G401.6 (cell line): ENCODE results near the gene HOXC12.

Experiments used
- FAIRE-seq: peaks from 2 replicates; lab custom pipeline; 2012; peaks lifted over from hg19 to GRCh38; lab: Jason Lieb, UNC

Gene HOXC12, protein sequence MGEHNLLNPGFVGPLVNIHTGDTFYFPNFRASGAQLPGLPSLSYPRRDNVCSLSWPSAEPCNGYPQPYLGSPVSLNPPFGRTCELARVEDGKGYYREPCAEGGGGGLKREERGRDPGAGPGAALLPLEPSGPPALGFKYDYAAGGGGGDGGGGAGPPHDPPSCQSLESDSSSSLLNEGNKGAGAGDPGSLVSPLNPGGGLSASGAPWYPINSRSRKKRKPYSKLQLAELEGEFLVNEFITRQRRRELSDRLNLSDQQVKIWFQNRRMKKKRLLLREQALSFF

DNA sequence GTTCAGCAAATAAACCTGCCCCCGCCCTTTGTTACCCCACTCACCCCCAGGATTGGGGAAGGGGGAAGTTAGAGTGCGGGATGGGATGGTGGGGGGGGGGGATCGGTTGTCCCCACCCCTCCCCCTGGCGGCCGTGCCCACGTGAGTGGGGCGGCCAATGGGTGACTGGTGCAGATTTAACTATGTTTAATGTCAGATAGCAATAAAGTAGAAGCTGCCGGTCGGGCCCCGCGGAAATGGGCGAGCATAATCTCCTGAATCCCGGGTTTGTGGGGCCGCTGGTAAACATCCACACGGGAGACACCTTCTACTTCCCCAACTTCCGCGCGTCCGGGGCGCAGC, at the start of gene HOXC12:
TSS of gene HOXC12 (plus strand) at position 210 of the 342 bp plus-strand sequence. CDS start at position 237, 27 bp downstream.
- FAIRE-seq, result no peak

DNA sequence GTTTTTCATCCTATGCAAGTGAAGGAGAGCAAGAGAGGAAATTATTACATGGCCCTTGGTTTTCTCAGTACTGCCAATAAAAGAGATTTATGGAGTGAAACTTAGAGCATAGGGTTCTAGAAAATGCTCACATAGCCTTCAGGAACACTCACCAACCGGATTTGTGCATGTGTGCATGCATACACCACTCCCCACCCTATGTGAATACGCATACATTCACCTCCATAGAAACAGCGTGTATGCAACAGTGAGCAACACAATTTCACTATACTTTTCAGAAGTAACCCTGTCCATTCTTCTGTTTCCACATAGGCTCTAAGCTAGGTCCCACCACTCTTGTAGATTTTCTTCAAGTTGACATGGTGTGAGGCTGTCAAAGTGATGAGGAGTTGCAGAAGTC, 47.6 kb upstream of the HOXC12 start:
- no peak for FAIRE-seq

DNA sequence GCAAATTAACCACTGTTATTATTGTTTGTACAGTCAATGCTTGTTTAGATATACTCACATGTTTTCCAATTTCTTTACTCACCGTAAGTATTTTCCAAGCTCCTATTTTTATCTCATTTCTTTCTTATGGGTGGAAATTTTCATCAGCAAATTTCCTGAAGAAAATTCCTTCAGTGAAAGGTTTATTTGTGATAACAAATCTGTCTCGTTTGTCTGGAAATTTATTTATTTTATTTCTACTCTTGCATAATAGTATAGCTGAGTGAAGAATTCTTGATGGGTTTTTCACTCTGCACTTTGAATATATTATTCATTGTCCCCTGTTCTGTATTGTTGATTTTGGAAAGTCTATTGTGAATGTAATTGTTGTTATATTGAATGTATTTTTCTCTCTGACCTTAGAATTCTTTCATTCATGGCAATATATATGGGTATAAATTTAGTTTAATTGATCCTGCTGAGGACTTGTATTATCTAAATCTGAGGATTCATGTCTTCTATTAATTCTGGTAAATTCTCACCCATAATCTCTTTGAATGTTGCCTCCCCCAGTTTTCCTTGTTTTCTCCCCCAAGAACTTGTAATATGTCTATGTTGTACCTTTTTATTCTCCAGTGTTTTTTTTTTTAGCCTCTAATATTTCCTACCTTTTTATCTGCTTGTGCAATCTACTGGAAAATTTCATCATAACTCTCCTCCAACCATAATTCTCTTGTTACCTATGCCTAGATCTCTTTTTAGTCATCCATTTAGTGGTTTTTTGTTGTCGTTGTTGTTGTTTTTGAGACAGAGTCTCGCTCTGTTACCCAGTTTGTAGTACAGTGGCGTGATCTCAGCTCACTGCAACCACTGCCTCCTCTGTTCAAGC, 37.7 kb upstream of the HOXC12 start:
- no peak for FAIRE-seq

DNA sequence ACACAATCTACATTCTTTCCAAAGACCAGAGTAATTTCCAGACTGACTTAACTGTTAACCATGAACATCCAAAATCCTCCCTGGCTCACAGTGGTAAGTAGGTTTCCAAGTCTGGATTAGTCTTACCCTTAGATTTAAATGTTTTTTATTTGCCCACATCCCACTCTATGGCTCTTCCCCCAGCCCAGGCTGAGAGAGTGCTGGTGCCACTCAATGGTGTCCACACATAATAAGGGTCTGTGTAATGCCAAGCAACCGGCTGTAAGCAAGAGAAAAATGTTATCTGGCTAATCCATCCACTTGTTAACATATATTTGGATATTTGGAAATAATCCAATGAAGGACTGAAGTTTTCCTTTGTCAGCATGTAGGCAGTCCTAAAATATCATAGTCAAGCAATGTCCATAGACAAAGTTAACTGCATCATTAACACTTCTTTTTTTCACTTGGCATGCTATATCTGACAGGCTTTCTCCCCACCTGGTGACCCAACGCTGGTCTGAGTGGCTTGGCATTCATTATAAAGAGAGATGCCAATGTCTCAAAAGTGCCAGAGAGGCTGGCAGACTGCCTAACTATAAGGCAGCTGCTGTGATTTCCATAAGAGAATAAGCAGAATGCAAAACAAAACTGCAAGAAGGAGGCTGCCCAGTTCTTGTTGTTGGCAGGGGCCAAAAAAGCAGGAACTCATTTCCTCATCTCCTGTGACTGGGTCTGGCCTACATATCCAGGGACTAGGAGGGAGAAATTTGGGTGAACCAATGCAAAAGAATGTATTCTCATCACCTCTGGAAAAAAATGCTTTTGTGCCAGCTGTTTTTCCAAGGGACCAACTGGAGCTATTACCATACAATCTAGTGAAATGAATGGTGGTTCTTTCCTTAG, 29.9 kb upstream of the HOXC12 start:
- no peak for FAIRE-seq

- FAIRE-seq, result no peak
Observed at GRCh38 chr12:53927220-53928029, 27.3 kb upstream of the HOXC12 start.

GRCh38 chr12:53928054-53928835, 26.5 kb upstream of the HOXC12 start:
- no peak for FAIRE-seq

DNA sequence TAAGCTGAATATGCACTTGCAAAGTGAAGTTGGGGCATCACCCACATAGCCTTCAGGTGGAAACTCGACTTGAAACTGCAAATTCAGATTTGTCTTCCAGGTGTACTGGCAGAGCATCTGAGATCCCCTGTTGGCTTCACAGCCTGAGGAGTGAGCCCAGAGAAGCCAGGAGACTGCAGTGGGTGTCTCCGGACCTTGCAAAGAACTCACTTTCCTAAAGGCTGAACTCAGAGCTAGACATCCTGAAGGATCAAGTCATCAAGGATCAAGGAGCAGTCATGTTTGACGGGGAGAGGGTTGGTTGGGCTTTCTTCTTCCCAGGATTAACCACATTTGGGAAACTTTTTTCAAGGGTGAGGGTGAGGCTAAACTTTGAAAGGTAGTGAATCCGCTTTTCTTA, 25.2 kb upstream of the HOXC12 start:
- FAIRE-seq, result no peak

DNA sequence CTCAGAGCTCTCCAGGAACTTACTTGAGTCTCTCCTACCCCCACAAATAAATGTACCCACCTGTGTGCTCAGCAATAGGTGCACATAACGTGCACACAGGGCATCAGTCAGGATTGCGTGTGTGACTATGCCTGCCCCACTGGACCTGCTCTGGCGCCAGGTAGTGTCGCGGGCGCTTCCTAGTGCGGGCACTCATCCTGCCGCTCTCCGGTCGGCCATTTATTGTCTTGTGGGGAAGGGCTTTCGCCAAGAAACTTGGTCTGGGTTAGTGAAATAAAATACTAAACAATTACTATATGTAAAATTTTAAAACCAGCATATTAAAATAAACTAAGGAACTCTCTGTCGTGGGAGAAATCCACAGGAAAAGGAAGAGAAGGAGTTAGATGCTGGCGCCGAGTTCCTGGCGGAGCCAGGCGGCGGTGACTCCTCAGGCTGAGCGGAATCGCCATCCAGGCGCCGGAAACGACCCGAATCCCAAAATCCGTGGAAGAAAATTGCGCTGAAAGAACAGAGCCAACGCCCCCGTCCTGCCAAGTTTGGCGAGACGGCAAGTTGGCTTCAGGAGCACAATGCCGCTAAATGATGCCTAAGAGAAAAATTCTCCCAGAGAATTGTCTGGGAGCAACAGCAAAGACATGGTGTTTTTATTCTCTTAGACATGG, 24.0 kb upstream of the HOXC12 start:
- FAIRE-seq, result no peak

GRCh38 chr12:53931844-53932581, 22.7 kb upstream of the HOXC12 start:
- no peak for FAIRE-seq

GRCh38 chr12:53932915-53933314, 21.8 kb upstream of the HOXC12 start:
- no peak for FAIRE-seq

DNA sequence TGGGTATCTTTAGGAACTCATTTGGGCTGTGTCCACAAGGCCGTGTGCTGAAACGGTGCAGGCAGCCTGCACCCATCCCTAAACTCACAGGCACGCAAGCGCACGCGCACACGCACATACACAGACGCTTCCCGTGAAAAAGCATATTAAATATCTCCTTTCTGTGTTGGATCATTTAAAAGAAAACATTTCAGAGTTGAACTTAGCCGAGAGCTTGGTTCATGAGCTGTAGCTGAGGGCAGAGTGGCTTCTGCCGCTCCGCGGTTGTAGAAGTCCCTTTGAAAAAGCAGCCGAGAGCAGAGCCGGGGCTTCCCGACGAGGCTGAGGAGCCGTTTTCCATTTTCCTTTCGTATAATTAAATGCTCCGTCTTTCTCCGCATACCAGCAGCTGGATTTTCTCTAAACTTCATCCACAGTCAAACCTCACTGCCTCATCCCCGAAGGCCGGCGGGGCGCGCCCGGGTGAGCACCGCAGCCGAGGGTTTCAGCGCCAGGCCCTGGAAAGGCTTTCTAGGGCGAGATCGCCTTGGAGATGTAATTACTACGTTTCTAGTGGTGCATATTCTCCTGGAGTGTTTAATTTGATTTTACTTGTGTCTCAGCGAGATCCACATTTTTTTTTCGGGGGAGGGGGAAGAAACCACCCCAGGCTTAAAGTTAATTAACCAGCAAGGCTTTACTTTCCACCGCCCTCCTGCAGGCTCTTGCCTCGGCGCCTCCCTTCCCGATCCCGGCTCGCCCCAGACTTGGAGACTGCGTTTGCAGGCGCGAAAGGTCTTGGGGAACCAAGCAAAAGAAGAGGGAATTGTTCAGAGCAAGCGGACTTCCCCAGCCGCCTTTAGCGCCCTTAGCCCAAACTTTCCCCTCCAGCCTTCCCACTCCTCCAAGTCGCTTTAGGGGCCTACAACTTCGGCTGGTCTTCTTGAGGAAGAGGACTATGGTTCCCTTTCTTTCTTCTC, 19.0 kb upstream of the HOXC12 start:
- peak; percentile 49 for FAIRE-seq

GRCh38 chr12:53937099-53937498, 17.6 kb upstream of the HOXC12 start:
- FAIRE-seq, result no peak

- FAIRE-seq, result no peak
Observed at GRCh38 chr12:53937596-53938325, 16.9 kb upstream of the HOXC12 start.

GRCh38 chr12:53938326-53939140, 16.2 kb upstream of the HOXC12 start, which contains the start of gene HOXC13:
TSS of gene HOXC13 (plus strand) at chr12:53938831. CDS start at chr12:53938907, 76 bp downstream.
- peak; percentile 99 for FAIRE-seq

DNA sequence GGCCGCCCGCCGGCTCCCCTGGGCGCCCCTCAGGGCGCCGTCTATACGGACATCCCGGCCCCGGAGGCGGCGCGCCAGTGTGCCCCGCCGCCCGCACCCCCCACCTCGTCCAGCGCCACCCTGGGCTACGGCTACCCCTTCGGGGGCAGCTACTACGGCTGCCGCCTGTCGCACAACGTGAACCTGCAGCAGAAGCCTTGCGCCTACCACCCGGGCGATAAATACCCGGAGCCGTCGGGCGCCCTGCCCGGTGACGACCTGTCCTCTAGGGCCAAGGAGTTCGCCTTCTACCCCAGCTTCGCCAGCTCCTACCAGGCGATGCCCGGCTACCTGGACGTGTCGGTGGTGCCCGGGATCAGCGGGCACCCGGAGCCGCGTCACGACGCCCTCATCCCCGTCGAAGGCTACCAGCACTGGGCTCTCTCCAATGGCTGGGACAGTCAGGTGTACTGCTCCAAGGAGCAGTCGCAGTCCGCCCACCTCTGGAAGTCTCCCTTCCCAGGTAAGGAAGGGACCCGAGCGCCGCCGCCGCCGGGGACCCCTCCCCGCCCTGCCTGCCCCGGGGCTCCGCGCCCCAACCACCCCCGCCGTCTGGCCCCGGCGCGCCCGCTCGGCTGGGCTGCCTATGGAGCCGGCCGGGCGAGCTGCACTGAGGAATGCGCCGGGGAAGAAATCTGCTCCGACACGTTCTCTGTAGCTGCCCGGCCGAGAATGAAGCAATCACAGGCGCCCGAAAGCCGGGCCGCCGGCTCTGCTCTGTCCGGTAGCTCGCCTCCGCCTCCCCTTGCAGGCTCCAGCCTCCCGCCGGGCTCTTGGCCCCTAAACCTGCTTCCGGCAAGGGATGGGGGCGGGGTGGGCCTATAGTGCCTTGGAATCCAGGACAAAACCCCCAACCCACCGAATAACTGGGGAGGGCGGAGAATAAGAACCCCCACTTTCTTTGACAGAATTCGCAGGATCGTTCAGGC, 15.3 kb upstream of the HOXC12 start:
- FAIRE-seq, result no peak
